ENCODE data around the gene SLC17A9.

Gene SLC17A9

GRCh38 chr20:62937268-62938104, 15.0 kb upstream of the SLC17A9 start:
- DNase-seq (ENCODE audit: low read depth in 1 of 2, low spot score in 1 of 2) = peak; percentile 93 to 97

DNA sequence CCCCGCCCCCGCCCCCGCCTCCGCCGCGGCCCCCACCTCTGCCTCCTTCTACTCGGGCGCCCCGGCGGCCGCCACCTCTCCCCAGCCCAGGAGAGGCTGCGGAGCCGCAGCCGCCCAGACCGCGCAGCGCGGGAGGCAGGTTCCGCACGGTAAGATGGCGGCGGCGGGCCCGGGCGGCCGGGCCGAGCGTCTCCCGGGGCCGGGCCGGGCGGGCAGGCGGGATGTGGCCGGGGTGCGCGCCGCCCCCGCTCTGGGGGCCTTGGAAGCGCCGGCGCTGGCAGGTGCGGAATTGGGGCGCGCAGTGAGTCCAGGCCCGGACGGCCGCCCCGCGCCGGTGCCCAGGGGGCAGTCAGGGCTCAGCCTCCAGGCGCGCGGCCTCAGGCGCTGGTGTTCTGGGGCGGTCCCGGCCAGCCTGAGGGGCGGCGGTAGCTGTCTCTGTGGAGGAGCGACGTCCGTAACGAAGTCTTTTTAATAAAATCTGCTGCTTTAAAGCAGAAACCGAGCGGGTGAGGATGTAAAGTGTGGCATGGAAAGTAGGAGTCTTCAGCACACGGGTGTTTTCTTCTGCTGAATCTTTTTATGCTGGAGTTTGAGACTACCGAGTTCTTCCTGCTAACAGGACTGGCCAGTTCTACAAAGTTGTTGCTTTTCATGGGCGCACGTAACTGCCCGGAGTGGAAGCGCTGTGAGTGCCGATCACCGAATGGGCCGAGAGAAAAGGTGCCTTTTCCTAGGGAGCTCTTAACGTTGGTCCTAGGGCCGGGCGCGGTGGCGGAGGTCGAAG, 14.2 kb upstream of the SLC17A9 start, which contains the start of gene GID8:
TSS of gene GID8 (plus strand) at position 43 of the 784 bp plus-strand sequence. CDS start 3,356 bp downstream, outside the sequence.
- DNase-seq (ENCODE audit: low read depth in 1 of 2, low spot score in 1 of 2) = no peak

GRCh38 chr20:62940875-62941274, 11.6 kb upstream of the SLC17A9 start:
- DNase-seq (ENCODE audit: low read depth in 1 of 2, low spot score in 1 of 2) = no peak

DNA sequence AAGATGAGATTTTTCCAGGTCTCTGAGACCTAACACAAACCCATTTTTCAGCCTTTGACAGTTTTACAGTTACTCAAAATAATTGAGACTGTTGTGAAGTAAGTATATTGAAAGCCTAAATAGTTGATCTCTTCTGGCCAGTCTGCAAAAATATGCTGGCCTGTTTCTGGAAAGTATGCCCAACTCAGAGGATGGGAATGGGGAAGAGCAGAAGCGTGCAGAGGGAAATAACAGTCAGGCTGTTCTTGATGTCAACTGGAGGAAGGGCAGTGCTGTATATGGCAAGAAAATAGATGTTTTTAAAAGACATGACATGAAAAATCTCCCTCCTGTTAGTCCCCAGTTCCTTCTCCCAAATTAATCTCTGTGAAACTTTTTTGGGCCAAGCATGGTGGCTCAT, 10.7 kb upstream of the SLC17A9 start:
- DNase-seq (ENCODE audit: low read depth in 1 of 2, low spot score in 1 of 2) = no peak

- no peak for DNase-seq (ENCODE audit: low read depth in 1 of 2, low spot score in 1 of 2)
These were observed 10.1 kb upstream of the SLC17A9 start for GRCh38 chr20:62942456-62942855.

DNA sequence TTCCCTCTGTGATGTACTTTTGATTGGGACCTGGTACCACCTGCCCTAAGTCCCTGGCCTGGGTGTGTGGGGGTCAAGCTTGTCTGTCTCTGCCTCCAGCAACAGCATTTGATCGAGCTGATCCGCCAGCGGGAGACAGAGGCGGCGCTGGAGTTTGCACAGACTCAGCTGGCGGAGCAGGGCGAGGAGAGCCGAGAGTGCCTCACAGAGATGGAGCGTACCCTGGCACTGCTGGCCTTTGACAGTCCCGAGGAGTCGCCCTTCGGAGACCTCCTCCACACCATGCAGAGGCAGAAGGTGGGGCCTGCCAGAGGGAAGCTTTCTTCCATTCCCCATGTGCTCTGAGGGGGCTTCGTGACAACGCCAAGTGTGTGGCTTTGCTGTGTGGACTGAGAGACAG, 9.1 kb upstream of the SLC17A9 start:
- no peak for DNase-seq (ENCODE audit: low read depth in 1 of 2, low spot score in 1 of 2)

- no peak for DNase-seq (ENCODE audit: low read depth in 1 of 2, low spot score in 1 of 2)
These were observed 8.3 kb upstream of the SLC17A9 start for GRCh38 chr20:62944184-62944583.

DNA sequence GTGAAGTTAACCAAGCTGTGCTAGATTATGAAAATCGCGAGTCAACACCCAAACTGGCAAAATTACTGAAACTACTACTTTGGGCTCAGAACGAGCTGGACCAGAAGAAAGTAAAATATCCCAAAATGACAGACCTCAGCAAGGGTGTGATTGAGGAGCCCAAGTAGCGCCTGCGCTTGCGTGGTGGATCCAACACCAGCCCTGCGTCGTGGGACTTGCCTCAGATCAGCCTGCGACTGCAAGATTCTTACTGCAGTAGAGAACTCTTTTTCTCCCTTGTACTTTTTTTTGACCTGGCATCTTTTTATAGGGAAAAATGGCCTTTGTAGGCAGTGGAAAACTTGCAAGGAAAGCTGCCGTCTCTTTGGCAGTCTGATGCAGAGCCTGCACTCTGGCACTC, 7.8 kb upstream of the SLC17A9 start:
- no peak for DNase-seq (ENCODE audit: low read depth in 1 of 2, low spot score in 1 of 2)

- DNase-seq (ENCODE audit: low read depth in 1 of 2, low spot score in 1 of 2) = no peak
These were observed 6.7 kb upstream of the SLC17A9 start for GRCh38 chr20:62945771-62946339.

- DNase-seq (ENCODE audit: low read depth in 1 of 2, low spot score in 1 of 2) = no peak
These were observed 5.6 kb upstream of the SLC17A9 start for GRCh38 chr20:62946918-62947317.

GRCh38 chr20:62947532-62948300, 4.8 kb upstream of the SLC17A9 start:
- DNase-seq (ENCODE audit: low read depth in 1 of 2, low spot score in 1 of 2) = no peak

DNA sequence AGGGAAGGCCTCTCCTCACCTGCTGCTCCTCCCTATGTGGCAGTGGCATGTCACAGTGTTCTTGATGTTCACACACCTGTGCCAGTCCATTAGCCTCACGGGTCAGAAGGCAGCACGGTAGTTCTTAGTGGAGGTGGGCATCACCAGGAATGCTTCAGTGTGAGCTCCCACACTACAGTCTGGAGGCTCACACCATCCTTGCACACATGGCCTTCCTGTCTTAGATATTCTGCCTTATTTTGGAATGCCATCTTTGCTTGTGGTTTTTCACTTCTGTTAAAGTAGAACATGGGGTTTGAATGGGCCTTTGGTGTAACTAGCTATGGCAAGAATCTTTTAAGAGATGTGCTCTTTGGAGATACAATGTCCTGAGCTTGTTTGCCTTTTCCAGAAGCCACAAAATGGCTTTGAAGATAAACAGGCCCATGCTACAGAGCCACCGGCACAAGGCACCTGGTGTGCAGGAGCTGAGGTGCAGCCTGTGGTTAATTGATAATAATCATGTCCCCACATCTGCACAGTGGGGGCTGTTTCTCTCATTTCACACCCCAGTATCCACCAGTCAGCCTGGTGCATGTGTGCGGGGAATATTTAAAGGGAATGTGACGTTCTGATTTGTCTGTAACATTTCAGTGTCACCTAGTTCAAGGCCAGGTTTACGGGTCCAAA, 3.2 kb upstream of the SLC17A9 start:
- no peak for DNase-seq (ENCODE audit: low read depth in 1 of 2, low spot score in 1 of 2)

DNA sequence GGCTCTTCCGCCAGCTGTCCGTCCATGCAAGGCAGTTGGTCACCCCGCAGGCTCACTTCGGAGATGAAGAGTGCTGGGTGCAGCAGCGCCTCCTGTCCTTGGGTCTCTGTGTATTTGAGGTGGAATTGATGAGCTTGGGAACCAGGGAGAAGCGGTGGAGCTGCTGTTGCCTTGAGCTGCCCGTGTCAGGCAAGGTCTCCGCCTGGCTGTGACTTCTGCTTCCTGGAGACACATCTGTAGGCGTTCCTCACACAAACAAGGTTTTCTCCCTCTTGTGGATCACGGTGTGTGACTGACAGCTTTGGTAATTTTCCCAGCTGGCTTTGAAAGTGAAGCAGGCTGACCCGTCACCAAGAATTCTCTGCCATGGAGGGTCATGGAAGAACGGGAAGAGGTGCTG, 2.5 kb upstream of the SLC17A9 start:
- DNase-seq (ENCODE audit: low read depth in 1 of 2, low spot score in 1 of 2) = no peak

DNA sequence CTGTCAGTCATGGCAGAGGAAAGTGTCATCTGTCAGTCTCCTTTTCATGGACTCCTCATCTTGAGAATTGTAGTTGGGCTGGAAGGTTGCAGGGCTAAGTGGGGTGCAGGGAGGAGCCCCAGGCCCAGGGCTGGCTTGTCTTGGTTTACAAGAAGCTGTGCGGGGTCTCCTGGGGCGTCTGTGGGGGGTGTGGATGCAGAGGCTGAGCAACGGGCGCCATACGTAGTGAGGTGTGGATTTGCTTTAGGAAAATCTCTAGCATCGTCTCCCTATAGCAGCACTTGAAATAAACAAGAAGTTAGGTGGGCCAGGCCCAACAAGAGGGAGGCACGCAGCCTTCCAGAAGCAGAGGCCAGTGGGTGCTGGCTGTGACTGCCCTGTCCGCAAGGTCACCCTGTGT, 1.8 kb upstream of the SLC17A9 start:
- DNase-seq (ENCODE audit: low read depth in 1 of 2, low spot score in 1 of 2) = no peak

GRCh38 chr20:62951143-62951895, 1.2 kb upstream of the SLC17A9 start:
- no peak for DNase-seq (ENCODE audit: low read depth in 1 of 2, low spot score in 1 of 2)

- no peak for DNase-seq (ENCODE audit: low read depth in 1 of 2, low spot score in 1 of 2)
These were observed 575 bp upstream of the SLC17A9 start for GRCh38 chr20:62951896-62952372.

- DNase-seq (ENCODE audit: low read depth in 1 of 2, low spot score in 1 of 2) = no peak
These were observed 694 bp downstream of the SLC17A9 start for GRCh38 chr20:62952968-62953838.

DNA sequence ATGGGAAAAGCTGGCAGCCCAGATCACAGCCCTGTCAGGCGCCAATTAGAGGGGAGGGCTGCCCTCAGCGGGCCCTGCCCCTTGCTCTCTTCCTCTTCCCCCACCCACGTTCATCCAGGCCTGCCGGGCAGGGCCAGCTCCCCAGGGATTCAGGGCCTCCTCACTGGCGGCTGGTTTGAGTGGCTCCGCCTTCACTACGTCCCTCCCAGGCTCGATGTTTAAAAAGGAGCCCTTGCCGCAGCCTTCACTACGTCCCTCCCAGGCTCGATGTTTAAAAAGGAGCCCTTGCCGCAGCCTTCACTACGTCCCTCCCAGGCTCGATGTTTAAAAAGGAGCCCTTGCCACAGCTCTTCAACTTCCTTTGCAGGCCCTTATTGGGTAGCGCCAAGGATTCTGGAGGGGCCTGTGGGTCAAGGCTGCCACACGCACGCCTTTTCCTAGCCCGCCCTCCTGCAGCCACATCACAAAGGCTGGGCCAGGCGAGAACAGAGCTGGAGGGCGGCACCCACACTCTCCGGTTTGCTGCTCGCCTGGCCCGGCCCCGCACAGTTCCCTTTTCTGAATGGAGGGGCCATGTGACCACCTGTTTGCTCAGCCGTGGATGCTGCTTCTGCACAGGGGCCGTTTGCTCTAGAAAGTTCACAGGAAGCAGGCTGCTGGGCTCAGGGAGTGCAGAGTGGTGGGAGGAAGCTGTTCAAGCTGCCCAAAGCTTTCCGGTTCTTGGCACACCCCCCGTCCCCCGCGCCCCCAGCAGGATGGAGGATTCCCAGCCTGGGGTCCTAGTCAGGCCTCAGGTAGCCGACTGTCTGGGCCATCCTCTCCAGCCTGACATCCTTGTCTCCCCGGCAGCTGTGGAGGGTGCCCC, 1.6 kb downstream of the SLC17A9 start:
- peak; percentile 24 to 53 for DNase-seq (ENCODE audit: low read depth in 1 of 2, low spot score in 1 of 2)

Measured in activated T-helper 1 cell treated with anti-CD3 and anti-CD28 coated beads, Interleukin-2, amount 50 U/mL, for 16 hours (primary cell).